ENCODE measurements around the gene SPG21.

Gene SPG21

DNA sequence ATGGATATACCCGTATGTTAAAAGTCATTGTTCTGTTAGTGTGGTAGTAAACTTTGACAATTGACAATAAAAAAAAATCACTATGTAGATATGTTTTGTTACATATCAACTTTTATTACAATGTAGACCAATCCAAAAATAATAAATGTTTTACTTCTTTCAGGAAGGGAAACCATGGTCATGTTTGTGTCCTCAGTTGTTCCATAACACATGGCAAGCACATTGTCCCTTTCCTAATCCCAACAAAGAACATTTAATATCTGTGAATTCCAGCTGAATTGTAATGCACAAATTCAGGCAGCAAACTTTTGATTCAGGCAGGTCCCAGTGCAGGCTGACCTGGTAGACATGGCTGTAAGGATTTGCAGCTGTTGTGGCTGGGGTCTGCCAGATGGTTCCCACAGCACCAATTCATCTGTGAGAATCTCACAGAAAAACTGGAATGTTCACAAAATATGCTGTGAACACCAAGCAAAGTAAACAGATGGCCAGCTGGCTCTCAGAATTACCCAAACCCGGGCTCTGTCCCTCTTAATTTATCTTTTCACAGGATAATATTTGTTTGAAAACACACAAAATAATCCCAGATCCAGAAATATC is 1.9 kb upstream of the SPG21 start:
- peak; percentile 21 for DNase-seq

- no peak for DNase-seq
Measured at GRCh38 chr15:64990168-64990470, 405 bp upstream of the SPG21 start.

- DNase-seq: no peak
Measured at GRCh38 chr15:64987136-64987535, 2.6 kb downstream of the SPG21 start.

GRCh38 chr15:64985366-64986033 is 4.2 kb downstream of the SPG21 start:
- no peak for DNase-seq

- DNase-seq: no peak
Measured at GRCh38 chr15:64982472-64982871, 7.2 kb downstream of the SPG21 start.

DNA sequence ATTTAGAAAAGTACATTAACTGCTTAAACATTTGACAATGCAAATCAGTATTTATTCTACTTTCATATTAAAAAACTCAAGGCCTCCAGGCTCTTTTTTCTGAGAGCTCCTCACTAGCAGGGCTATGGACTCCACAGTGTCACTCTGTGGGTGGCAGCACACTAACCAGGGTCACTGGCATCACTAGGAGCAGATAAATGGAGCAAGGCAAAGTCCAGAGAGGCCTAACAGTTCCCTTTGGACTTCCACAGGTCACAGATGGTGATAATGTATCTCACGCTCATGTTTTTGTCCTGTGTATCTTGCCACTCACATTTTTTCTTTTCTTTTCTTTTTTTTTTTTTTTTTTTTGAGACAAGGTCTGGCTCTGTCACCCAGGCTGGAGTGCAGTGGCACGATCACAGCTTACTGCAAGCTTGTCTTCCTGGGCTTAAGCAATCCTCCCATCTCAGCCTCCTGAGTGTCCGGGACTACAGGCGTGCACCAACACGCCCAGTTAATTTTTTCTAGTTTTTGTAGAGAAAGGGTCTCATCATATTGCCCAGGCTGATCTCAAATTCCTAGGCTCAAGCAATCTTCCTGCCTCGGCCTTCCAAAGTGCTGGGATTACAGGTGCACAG is 7.8 kb downstream of the SPG21 start:
- DNase-seq: no peak

GRCh38 chr15:64979252-64979710 is 10.4 kb downstream of the SPG21 start:
- DNase-seq: no peak

- DNase-seq: no peak
Measured at GRCh38 chr15:64975390-64975789, 14.3 kb downstream of the SPG21 start.

DNA sequence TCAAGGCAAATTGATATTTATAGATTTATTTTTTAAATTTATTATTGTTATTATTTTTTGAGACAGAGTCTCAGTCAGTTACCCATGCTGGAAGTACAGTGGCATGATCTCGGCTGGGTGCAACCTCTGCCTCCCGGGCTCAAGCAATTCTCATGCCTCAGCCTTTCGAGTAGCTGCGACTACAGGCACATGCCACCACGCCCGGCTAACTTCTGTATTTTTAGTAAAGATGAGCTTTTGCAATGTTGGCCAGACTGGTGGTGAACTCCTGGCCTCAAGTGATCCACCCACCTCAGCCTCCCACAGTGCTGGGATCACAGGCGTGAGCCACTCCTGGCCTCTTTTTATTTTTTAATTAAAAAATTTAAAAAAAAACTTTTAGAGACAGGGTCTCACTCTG is 19.0 kb downstream of the SPG21 start:
- no peak for DNase-seq

DNA sequence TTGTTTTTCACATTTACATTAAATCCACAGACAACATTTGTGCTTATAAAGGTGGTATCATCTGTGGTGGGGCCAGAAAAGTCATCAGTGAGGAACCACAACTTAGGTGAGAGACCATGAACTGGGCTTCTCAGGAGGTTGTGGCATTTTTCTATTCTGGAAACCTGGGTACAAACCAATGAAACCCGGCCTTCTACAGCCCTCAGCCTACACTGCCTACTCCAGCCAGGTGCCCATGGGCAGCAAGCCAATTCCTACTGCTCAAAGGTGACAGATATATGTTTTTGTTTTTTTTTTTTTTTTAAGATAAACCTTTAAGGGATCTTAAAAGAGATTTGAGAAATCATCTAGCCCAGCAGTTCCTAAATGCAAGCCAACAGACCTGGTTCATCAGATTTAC is 20.3 kb downstream of the SPG21 start:
- no peak for DNase-seq

GRCh38 chr15:64961013-64961412 is 28.7 kb downstream of the SPG21 start:
- no peak for DNase-seq

GRCh38 chr15:64960153-64960552 is 29.6 kb downstream of the SPG21 start:
- DNase-seq: no peak

DNA sequence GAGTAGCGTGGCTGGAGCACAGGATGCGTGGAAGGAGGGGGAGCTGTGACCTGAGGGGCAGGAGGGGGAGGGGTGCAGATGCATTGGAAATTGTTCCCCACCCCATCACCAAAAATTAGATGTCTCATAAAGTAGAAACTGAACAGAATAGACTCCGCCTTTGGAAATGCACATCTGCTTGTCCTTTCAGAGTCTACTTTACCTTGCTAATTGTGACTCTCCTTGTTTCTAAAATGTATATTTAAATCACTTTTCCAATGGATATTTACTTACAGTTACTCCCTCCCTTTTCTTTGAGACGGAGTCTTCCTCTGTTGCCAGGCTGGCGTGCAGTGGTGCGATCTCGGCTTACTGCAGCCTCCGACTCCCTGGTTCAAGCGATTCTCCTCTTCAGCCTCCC is 30.6 kb downstream of the SPG21 start:
- no peak for DNase-seq

DNA sequence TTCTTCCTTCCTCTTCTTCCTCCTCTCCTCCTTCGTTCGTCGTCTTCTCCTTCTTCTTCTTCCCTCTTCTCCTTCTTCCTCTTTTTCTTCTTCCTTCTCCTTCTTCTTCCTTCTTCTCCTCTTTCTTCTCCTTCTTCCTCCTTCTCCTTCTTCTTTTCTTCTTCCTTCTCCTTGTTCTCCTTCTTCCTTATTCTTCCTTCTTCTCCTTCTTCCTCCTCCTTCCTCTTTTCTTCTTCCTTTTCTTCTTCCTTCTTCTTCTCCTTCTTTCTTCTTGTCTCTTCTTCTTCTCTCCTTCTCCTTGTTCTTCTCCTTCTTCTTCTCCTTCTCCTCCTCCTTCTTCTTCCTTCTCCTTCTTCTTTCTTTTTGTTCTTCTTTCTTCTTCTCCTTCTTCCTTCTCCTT is 35.3 kb downstream of the SPG21 start:
- no peak for DNase-seq

- no peak for DNase-seq
Measured at GRCh38 chr15:64951777-64952418, 37.8 kb downstream of the SPG21 start.

DNA sequence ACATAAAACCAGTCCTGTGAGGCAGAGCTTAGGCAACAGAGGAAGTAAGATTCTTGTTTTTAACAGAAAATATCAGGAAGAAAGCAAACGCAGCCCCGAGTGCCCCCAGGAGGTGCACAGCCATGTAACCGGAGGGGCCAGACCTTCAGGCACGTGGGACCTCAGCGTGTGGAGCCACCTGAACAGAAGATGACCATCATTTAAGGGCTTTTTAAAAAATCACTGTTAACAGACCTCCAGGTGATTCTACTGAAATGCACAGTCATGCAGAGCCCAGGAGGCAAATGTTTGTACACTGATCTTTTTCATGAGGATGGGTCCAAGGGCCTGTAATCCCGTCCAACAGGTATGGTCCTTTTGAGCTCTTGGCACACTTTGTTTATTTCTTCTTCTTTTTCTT is 38.8 kb downstream of the SPG21 start:
- peak; percentile 25 for DNase-seq

- DNase-seq: no peak
Measured at GRCh38 chr15:64949383-64950186, 40.1 kb downstream of the SPG21 start.

GRCh38 chr15:64948916-64949315 is 40.8 kb downstream of the SPG21 start:
- no peak for DNase-seq

DNA sequence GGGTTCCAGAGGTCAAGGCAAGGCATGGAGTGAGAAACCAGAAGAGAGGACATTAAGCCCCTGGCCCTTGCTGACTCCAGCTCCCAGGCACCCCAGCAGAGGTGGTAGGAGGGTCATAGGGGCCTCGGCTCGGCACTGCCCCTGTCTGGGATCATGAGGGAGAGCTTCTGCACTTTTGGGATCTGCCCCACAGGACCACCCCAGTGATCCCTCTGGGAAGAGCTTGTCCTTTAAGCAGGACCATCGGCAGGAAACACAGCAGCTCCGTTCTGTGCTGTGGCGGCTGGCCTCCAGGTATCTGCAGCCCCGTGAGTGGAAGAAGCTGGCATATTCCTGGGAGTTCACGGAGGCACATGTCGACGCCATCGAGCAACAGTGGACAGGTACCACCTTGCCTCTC is 42.5 kb downstream of the SPG21 start:
- no peak for DNase-seq

DNA sequence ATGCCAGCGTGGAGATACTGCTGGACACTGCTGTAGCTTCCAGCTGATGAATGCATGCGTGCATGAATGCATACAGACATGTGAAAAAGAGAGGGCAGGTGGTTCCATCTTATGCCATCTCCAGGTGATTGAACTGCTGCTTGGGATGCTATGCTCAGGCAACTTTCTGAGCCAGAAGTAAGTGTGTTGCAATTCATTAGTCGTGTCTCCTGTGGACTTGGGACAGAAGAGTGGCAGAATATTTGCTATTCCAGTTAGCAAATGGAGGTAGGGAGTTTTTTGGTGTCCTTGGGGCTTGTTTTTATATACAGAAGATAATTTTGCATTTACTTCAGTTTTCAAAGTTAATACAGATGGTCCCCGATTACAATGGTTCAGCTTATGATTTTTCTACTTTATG is 44.8 kb downstream of the SPG21 start:
- no peak for DNase-seq

DNA sequence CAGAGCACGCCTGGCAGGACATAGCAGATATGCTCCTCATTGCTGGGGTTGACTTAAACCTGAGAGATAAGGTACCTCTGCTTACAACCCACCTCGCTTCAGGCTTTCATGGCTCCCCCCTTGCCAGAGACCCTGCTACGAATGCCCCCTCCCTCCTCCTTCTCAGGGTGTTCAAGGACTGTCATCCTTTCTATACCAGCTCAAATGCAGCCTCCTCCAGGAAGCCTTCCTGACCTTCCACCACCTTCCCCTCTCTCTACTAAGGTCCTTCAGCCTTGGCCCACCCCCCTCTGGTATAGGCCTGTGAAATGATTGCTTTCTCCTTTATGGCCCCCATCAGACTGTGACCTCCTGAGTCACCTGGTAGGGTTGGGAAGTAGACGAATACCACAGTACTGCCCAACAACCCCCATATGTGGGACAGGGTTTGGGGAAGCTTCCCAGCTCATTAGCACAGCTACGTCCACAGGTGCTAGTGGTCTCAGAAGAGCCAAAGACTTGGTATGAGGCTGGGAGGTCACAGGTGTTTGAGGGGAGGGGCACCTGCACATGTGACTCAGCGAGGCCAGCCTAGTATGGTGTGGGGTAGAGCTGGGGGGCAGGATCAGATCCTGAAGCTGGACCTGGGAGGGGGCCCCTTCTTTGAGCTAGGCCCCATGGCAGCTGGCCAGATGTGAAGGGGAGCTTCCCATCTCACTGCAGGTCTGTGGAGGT is 46.0 kb downstream of the SPG21 start:
- no peak for DNase-seq

DNA sequence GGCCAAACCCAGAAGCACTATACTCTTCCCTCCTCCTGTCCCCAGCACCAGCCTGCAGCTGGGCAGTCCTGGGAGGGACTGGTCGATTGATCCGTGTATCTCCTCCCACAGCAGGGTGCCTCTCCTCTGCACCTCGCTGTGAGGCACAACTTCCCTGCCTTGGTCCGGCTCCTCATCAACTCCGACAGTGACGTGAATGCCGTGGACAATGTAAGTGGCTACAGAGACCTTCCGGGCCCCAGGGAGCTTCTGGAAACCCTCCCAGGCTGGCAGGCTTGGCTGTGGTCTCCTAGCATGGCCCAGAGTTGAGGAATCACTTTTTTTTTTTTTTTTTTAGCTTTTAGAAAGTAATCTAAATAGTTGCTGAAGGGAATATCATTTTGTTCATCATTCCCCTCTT is 47.4 kb downstream of the SPG21 start:
- DNase-seq: no peak

- DNase-seq: no peak
Measured at GRCh38 chr15:64938192-64938591, 51.5 kb downstream of the SPG21 start.
